ENCODE data around the gene SPATS2L.

The SPATS2L gene

DNA sequence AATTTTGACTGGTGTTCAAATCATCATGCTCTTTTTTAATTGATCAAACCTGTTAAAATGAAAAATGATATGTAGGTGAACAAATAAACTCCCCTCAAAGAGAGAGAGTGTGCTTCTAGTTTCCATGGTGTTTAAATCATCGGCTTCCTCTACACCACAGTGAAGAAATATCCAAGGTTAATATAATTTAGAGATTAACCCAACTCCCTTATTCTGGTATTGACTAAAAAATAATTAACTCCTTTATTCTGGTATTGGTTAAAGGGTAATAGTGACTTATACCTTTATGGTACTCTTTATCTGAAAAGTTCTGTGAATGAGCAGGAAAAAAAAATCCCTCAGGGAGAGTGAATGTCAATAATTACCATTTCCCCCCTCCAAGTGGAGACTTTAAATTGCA is 93.1 kb downstream of the SPATS2L start:
- Histone ChIP-seq H3K9ac (ENCODE audit: low read length in 5 of 5) (no peak overlapping the region), H3K4me3 (ENCODE audit: low read depth in 1 of 5, low read length in 5 of 5) (no peak overlapping the region), H3K27ac (ENCODE audit: low read depth, low read length) (no peak overlapping the region), H3K9me3 (ENCODE audit: control insufficient read depth in 5 of 5, low read length in 5 of 5) (no peaks in the 10 kb centered on the region), H3K27me3 (ENCODE audit: control insufficient read depth in 5 of 5, insufficient read depth in 4 of 5, low read length in 5 of 5) (no peaks in the 10 kb centered on the region), H3K4me1 (ENCODE audit: control insufficient read depth in 5 of 5, insufficient read depth in 5 of 5, low read length in 5 of 5) (peaks cover 0 to 5% (median 0%) of the 10 kb centered on the region in 5 donors), H3K36me3 (ENCODE audit: control insufficient read depth in 5 of 5, insufficient read depth in 5 of 5, low read length in 5 of 5) (peaks cover 0 to 3% (median 0%) of the 10 kb centered on the region in 5 donors)

DNA sequence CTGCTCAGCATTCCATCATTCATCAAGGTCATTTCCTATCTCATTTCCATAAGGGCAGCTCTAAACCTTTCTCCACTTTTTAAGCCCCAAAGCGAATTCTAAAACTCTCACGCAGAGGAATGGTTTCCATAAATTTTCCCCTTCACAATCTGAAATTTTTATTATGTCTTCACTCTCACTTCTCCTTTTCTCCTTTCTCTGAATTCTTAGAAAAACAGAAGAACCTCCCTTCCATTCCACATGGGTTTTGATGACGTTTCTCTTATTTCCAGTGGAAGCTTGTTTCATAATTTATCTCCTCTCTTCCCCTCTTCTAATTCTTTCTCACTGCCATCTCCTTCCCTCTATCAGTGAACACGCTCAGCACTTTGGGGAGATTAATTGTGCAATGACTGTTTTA is 97.3 kb downstream of the SPATS2L start:
- H3K36me3 ChIP-seq (ENCODE audit: control insufficient read depth in 5 of 5, insufficient read depth in 5 of 5, low read length in 5 of 5) = no peaks in the 10 kb centered on the region
- H3K9me3 ChIP-seq (ENCODE audit: control insufficient read depth in 5 of 5, low read length in 5 of 5) = no peaks in the 10 kb centered on the region
- no peak overlapping the region for H3K4me3 ChIP-seq (ENCODE audit: low read depth in 1 of 5, low read length in 5 of 5)
- no peak overlapping the region for H3K27ac ChIP-seq (ENCODE audit: low read depth, low read length)
- no peaks in the 10 kb centered on the region for H3K27me3 ChIP-seq (ENCODE audit: control insufficient read depth in 5 of 5, insufficient read depth in 4 of 5, low read length in 5 of 5)
- no peak overlapping the region for H3K9ac ChIP-seq (ENCODE audit: low read length in 5 of 5)
- peaks cover 5 to 29% (median 19%) of the 10 kb centered on the region in 5 donors for H3K4me1 ChIP-seq (ENCODE audit: control insufficient read depth in 5 of 5, insufficient read depth in 5 of 5, low read length in 5 of 5)

DNA sequence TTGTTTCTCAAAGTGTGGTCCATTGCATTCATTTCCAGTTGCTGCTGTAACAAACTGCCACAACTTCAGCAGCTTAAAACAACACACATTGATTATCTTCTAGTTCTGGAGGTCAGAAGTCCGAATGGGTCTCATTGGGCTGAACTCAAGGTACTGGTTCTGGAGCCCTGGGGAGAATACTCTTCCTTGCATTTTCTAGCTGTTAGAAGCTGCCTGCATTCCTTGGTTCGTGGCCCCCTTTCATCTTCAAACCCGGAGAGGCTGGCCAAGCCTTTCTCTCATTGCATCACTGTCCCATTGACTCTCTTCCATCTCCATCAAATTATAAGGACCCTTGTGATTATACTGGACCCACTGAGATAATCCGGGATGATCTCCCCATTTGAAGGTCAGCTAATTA is 98.1 kb downstream of the SPATS2L start:
- H3K27ac ChIP-seq (ENCODE audit: low read depth, low read length) = no peak overlapping the region
- no peaks in the 10 kb centered on the region for H3K9me3 ChIP-seq (ENCODE audit: control insufficient read depth in 5 of 5, low read length in 5 of 5)
- no peaks in the 10 kb centered on the region for H3K36me3 ChIP-seq (ENCODE audit: control insufficient read depth in 5 of 5, insufficient read depth in 5 of 5, low read length in 5 of 5)
- H3K4me3 ChIP-seq (ENCODE audit: low read depth in 1 of 5, low read length in 5 of 5) = no peak overlapping the region
- H3K27me3 ChIP-seq (ENCODE audit: control insufficient read depth in 5 of 5, insufficient read depth in 4 of 5, low read length in 5 of 5) = no peaks in the 10 kb centered on the region
- peaks cover 5 to 29% (median 19%) of the 10 kb centered on the region in 5 donors for H3K4me1 ChIP-seq (ENCODE audit: control insufficient read depth in 5 of 5, insufficient read depth in 5 of 5, low read length in 5 of 5)
- H3K9ac ChIP-seq (ENCODE audit: low read length in 5 of 5) = no peak overlapping the region

DNA sequence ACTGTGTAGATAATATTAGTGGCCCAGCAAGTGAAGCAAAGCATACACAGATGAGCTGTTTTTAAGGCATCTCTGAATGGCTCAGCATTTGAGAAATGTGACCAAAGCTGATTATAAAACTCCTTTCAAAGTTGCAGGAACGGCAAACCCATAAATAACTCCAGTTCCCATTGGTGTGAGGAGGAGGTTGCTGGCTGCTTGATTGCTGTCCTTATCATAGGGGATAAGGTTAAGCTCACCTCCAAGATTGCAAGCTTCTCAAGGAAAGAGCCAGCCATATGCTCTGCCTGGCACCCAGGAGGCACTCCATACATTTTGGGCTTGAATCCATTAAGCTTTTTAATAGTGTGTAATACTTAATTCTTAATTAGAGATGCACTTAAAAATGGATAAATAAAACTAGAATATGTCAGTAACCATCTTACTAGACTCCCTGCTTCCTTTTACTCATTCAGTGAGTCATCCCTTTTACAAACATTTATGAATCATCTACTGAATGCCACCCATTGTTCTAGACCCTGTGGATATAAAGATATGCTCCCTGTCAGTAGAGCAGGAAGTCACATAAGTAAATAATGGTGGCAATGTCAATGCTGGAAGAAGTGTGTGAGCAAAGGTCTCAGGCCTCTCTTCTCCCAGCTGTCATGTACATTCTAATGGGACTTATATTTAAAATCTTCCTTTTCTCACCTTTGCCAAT is 99.3 kb downstream of the SPATS2L start:
- Histone ChIP-seq H3K9ac (ENCODE audit: low read length in 5 of 5) (no peak overlapping the region), H3K4me1 (ENCODE audit: control insufficient read depth in 5 of 5, insufficient read depth in 5 of 5, low read length in 5 of 5) (peaks cover 5 to 29% (median 19%) of the 10 kb centered on the region in 5 donors), H3K27ac (ENCODE audit: low read depth, low read length) (peak overlapping the region; percentile 32)

DNA sequence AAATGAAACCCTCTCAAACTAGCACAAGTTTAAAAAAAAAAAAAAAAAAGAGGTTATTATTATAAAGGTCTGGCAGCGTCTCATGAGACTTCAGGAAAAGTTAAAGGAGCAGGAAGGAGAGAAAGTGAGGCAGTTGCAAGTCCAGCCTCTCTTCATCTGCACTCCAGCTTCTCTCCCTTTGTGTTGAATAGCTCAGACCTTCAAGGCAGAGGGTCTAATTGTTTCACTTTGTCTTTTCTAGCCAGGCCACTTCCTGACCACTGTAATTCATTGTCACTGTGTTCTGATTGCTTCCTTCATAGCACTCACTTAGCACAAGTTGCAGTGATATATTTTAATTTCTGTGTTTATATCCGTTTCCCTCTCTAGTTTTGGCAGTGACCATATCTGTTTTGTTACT is 99.9 kb downstream of the SPATS2L start:
- Histone ChIP-seq H3K4me1 (ENCODE audit: control insufficient read depth in 5 of 5, insufficient read depth in 5 of 5, low read length in 5 of 5) (peaks cover 5 to 29% (median 19%) of the 10 kb centered on the region in 5 donors), H3K36me3 (ENCODE audit: control insufficient read depth in 5 of 5, insufficient read depth in 5 of 5, low read length in 5 of 5) (no peaks in the 10 kb centered on the region), H3K4me3 (ENCODE audit: low read depth in 1 of 5, low read length in 5 of 5) (no peak overlapping the region), H3K27me3 (ENCODE audit: control insufficient read depth in 5 of 5, insufficient read depth in 4 of 5, low read length in 5 of 5) (no peaks in the 10 kb centered on the region), H3K27ac (ENCODE audit: low read depth, low read length) (no peak overlapping the region), H3K9ac (ENCODE audit: low read length in 5 of 5) (no peak overlapping the region), H3K9me3 (ENCODE audit: control insufficient read depth in 5 of 5, low read length in 5 of 5) (no peaks in the 10 kb centered on the region)

More for the DNA sequence above, 99.3 kb downstream of the SPATS2L start:
- Histone ChIP-seq H3K4me3 (ENCODE audit: low read depth in 1 of 5, low read length in 5 of 5) (no peak overlapping the region), H3K9me3 (ENCODE audit: control insufficient read depth in 5 of 5, low read length in 5 of 5) (no peaks in the 10 kb centered on the region), H3K27me3 (ENCODE audit: control insufficient read depth in 5 of 5, insufficient read depth in 4 of 5, low read length in 5 of 5) (no peaks in the 10 kb centered on the region), H3K36me3 (ENCODE audit: control insufficient read depth in 5 of 5, insufficient read depth in 5 of 5, low read length in 5 of 5) (no peaks in the 10 kb centered on the region)

DNA sequence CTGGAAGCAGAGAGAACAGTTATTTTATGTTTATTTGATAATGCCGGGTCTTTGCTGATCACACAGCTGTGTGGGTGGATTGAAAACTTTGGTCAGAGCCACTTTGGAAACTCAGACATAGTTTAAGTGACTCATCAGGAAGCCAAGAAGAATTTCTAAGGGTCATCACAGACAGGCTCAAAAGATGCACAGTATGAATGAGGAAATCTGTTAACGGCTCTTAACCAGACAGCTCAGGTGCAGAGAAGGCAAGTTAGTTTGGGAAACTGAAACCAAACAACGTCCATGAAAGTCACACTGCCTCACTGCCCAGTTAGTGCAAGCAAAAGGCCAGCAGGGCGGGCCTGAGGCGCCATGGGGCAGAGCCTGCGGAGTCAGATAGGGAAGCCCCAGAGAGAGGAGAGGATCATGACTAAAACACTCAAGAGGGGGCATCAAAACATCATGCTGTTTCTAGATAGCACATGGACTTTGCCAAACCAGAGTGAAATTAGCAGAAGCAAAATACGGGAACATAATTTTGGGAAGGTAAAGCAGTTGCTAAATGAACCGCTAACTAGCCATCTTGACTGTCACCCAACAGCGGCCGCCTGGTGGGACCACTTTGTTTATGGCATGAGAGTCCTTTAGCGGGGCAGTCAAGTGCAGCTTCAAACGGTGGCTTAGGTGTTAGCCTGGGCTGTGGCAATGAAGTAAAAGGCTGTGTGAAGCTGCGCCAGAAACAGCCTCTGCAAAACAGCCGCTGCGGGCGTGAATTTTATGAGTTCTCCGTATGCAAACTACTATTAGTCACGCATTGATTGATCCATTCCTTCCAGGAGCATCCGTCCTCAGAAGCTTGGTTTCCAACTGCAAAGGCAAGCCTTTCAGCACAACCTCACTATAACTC is 102.2 kb downstream of the SPATS2L start:
- Histone ChIP-seq H3K4me1 (ENCODE audit: control insufficient read depth in 5 of 5, insufficient read depth in 5 of 5, low read length in 5 of 5) (peaks cover 5 to 29% (median 19%) of the 10 kb centered on the region in 5 donors), H3K27me3 (ENCODE audit: control insufficient read depth in 5 of 5, insufficient read depth in 4 of 5, low read length in 5 of 5) (no peaks in the 10 kb centered on the region), H3K9me3 (ENCODE audit: control insufficient read depth in 5 of 5, low read length in 5 of 5) (no peaks in the 10 kb centered on the region), H3K27ac (ENCODE audit: low read depth, low read length) (no peak overlapping the region), H3K36me3 (ENCODE audit: control insufficient read depth in 5 of 5, insufficient read depth in 5 of 5, low read length in 5 of 5) (peaks cover 0 to 5% (median 0%) of the 10 kb centered on the region in 5 donors), H3K9ac (ENCODE audit: low read length in 5 of 5) (no peak overlapping the region), H3K4me3 (ENCODE audit: low read depth in 1 of 5, low read length in 5 of 5) (no peak overlapping the region)

DNA sequence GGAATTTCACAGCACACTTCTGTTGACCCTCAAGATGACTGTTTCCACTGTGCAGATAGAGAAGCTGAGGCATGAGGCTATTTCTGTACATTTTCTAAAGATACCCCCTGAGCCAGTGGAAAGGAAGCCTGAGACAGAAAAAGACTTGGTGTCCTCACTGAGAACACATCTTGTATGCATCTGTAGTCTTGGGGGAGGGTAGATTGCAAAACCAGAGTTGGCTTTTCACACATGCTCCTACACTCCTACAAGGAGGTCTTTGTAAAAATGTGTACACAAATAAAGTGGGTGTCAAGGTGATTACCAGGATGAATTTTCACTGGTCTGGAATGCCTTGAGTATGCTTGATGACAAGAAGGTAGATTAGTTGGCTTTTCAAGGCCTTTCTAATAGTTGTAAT is 105.3 kb downstream of the SPATS2L start:
- H3K4me1 ChIP-seq (ENCODE audit: control insufficient read depth in 5 of 5, insufficient read depth in 5 of 5, low read length in 5 of 5) = peaks cover 0 to 7% (median 4%) of the 10 kb centered on the region in 5 donors
- peaks cover 2 to 14% (median 7%) of the 10 kb centered on the region in 5 donors for H3K36me3 ChIP-seq (ENCODE audit: control insufficient read depth in 5 of 5, insufficient read depth in 5 of 5, low read length in 5 of 5)
- no peak overlapping the region for H3K27ac ChIP-seq (ENCODE audit: low read depth, low read length)
- no peaks in the 10 kb centered on the region for H3K9me3 ChIP-seq (ENCODE audit: control insufficient read depth in 5 of 5, low read length in 5 of 5)
- H3K27me3 ChIP-seq (ENCODE audit: control insufficient read depth in 5 of 5, insufficient read depth in 4 of 5, low read length in 5 of 5) = no peaks in the 10 kb centered on the region
- no peak overlapping the region for H3K4me3 ChIP-seq (ENCODE audit: low read depth in 1 of 5, low read length in 5 of 5)
- no peak overlapping the region for H3K9ac ChIP-seq (ENCODE audit: low read length in 5 of 5)

DNA sequence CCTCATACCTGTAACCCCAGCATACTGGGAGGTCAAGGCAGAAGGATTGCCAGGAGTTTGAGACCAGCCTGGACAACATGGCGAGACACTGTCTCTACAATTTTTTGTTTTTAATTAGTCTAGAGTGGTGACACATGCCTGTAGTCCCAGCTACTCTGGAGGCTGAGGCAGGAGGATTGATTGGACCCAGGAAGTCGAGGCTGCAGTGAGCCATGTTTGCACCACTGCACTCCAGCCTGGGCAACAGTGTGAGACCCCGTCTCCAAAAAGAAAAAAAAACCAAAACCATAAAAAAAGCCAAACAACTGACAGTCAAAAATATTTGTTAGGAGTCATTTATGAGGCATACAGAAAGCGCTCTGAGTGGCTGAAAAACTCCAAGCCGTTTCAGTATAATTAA is 107.9 kb downstream of the SPATS2L start:
- Histone ChIP-seq H3K9me3 (ENCODE audit: control insufficient read depth in 5 of 5, low read length in 5 of 5) (no peaks in the 10 kb centered on the region), H3K4me1 (ENCODE audit: control insufficient read depth in 5 of 5, insufficient read depth in 5 of 5, low read length in 5 of 5) (no peaks in the 10 kb centered on the region), H3K9ac (ENCODE audit: low read length in 5 of 5) (no peak overlapping the region), H3K36me3 (ENCODE audit: control insufficient read depth in 5 of 5, insufficient read depth in 5 of 5, low read length in 5 of 5) (peaks cover 11 to 25% (median 17%) of the 10 kb centered on the region in 5 donors), H3K4me3 (ENCODE audit: low read depth in 1 of 5, low read length in 5 of 5) (no peak overlapping the region), H3K27me3 (ENCODE audit: control insufficient read depth in 5 of 5, insufficient read depth in 4 of 5, low read length in 5 of 5) (no peaks in the 10 kb centered on the region), H3K27ac (ENCODE audit: low read depth, low read length) (no peak overlapping the region)

DNA sequence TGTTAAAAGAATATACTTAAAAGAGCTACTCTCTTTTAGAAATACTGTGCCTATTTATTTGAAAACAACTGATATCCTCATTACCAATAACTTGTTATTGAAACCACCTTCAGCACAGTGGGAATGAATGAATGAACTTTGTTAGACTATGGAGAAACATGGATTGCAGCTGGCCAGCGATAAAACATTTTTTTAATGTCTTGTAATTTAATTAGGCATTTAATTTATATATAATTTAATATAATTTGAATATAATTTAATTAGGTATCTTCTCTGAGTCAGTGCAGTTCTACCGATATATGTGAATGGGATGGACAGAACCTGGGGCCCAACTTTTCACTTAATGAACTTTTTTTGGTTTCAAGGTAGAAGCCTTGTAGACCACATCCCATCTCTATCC is 109.0 kb downstream of the SPATS2L start:
- H3K27me3 ChIP-seq (ENCODE audit: control insufficient read depth in 5 of 5, insufficient read depth in 4 of 5, low read length in 5 of 5) = no peaks in the 10 kb centered on the region
- H3K27ac ChIP-seq (ENCODE audit: low read depth, low read length) = no peak overlapping the region
- no peak overlapping the region for H3K4me3 ChIP-seq (ENCODE audit: low read depth in 1 of 5, low read length in 5 of 5)
- no peaks in the 10 kb centered on the region for H3K9me3 ChIP-seq (ENCODE audit: control insufficient read depth in 5 of 5, low read length in 5 of 5)
- H3K36me3 ChIP-seq (ENCODE audit: control insufficient read depth in 5 of 5, insufficient read depth in 5 of 5, low read length in 5 of 5) = peaks cover 20 to 36% (median 26%) of the 10 kb centered on the region in 5 donors
- no peaks in the 10 kb centered on the region for H3K4me1 ChIP-seq (ENCODE audit: control insufficient read depth in 5 of 5, insufficient read depth in 5 of 5, low read length in 5 of 5)
- H3K9ac ChIP-seq (ENCODE audit: low read length in 5 of 5) = no peak overlapping the region

DNA sequence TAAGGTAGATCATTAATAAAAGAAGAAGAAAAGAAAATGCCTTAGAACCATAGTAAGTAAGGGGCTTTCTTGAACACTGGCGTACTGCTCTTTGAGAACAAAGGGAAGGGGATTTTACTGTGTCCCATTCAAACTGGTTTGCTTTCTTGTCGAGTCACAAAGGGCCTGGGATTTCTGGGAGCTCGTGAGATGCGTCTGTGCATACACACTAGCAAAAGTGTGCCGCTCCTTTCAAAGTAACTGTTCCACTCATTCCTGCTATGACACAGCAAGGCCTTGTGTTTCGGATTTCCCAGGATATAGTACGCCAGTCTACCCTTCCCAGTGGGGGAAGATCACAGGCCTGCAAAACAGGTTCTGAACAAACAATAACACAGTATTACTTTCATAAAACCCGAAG is 110.4 kb downstream of the SPATS2L start:
- H3K36me3 ChIP-seq (ENCODE audit: control insufficient read depth in 5 of 5, insufficient read depth in 5 of 5, low read length in 5 of 5) = peaks cover 32 to 43% (median 35%) of the 10 kb centered on the region in 5 donors
- no peaks in the 10 kb centered on the region for H3K4me1 ChIP-seq (ENCODE audit: control insufficient read depth in 5 of 5, insufficient read depth in 5 of 5, low read length in 5 of 5)
- H3K9ac ChIP-seq (ENCODE audit: low read length in 5 of 5) = no peak overlapping the region
- no peaks in the 10 kb centered on the region for H3K9me3 ChIP-seq (ENCODE audit: control insufficient read depth in 5 of 5, low read length in 5 of 5)
- no peak overlapping the region for H3K27ac ChIP-seq (ENCODE audit: low read depth, low read length)
- no peak overlapping the region for H3K4me3 ChIP-seq (ENCODE audit: low read depth in 1 of 5, low read length in 5 of 5)
- no peaks in the 10 kb centered on the region for H3K27me3 ChIP-seq (ENCODE audit: control insufficient read depth in 5 of 5, insufficient read depth in 4 of 5, low read length in 5 of 5)
